ENCODE results near the gene CEP112. TPM values are rescaled to one million over a fixed set of nuclear protein-coding genes. Genes with fewer than 3 reads are reported as not detected.
A peak's percentile ranks its signal among the peaks of the same experiment; 100 is the strongest.

The CEP112 gene
- total RNA-seq, 1 experiment from 2014 or later, result 6.1 TPM

GRCh38 chr17:66025551-66025950, 166.4 kb downstream of the CEP112 start (continued):
- TF ChIP-seq E2F4 (CRISPR knock-in tag; IDR thresholded peaks at IDR 0.05; ENCODE audit: borderline replicate concordance, low read depth), result no peak
- TF ChIP-seq FOXP4 (CRISPR knock-in tag; IDR thresholded peaks at IDR 0.05), result no peak
- TF ChIP-seq NR1H2 (CRISPR knock-in tag; IDR thresholded peaks at IDR 0.05), result no peak
- TF ChIP-seq TP53 (CRISPR knock-in tag; IDR thresholded peaks at IDR 0.05), result no peak
- TF ChIP-seq ZNF138 (CRISPR knock-in tag; conservative IDR thresholded peaks at IDR 0.05), result no peak
- TF ChIP-seq ATF2 (CRISPR knock-in tag; IDR thresholded peaks at IDR 0.05; ENCODE audit: borderline replicate concordance, low read depth), result no peak
- no peak for TF ChIP-seq ZNF121 (CRISPR knock-in tag; IDR thresholded peaks at IDR 0.05)
- no peak for TF ChIP-seq AFF4 (CRISPR knock-in tag; IDR thresholded peaks at IDR 0.05; ENCODE audit: borderline replicate concordance)
- no peak for TF ChIP-seq CREM (CRISPR knock-in tag; IDR thresholded peaks at IDR 0.05)
- no peak for TF ChIP-seq AR (CRISPR knock-in tag; IDR thresholded peaks at IDR 0.05)

- TF ChIP-seq CTCF (IDR thresholded peaks at IDR 0.05) (0 out of 2 replicates have a peak, but pooled peaks have one; percentile 13), SOX15 (CRISPR knock-in tag; IDR thresholded peaks at IDR 0.05) (no peak)
- ATAC-seq, result peak; percentile 65
- Mint-ChIP-seq H3K27ac (no peak overlapping the region), H3K4me1 (no peaks in the 10 kb centered on the region), H3K36me3 (peaks cover 19% of the 10 kb centered on the region), H3K4me3 (no peak overlapping the region), H3K27me3 (ENCODE audit: low read depth) (peaks cover 3% of the 10 kb centered on the region), H3K9me3 (peaks cover 30% of the 10 kb centered on the region)
- ChIA-PET POLR2A (no interaction called here), CTCF (no interaction called here)
- DNase-seq (ENCODE audit: low spot score), result no peak
Measured at GRCh38 chr17:66021757-66022156, 170.2 kb downstream of the CEP112 start.

Measured in WTC11 (cell line).